ENCODE measurements around the gene CCDC92B. TPM values are rescaled to one million over a fixed set of nuclear protein-coding genes. Genes with fewer than 3 reads are reported as not detected.

The CCDC92B gene
- total RNA-seq, 1 experiment from 2014 or later, result 0.66 TPM

- H3K27me3 Mint-ChIP-seq (ENCODE audit: insufficient read depth, unreplicated experiment), result no peaks in the 10 kb centered on the region
- Histone ChIP-seq H3K27me3 (replicated peaks; ENCODE audit: control insufficient read depth, insufficient read depth, low read length) (no peaks in the 10 kb centered on the region), H3K36me3 (ENCODE audit: control insufficient read depth, insufficient read depth, low read length) (no peaks in the 10 kb centered on the region), H3K9me3 (no peaks in the 10 kb centered on the region), H3K4me1 (no peaks in the 10 kb centered on the region), H3K4me3 (ENCODE audit: low read depth, low read length) (no peak overlapping the region)
- ChIA-PET POLR2A (no interaction called here), CTCF (no interaction called here)
- H3K27ac Mint-ChIP-seq (ENCODE audit: unreplicated experiment), result no peak overlapping the region
- no TSS peak for BruUV-seq (replicated peaks)
- H3K4me3 Mint-ChIP-seq (ENCODE audit: unreplicated experiment), result no peak overlapping the region
- DNase-seq, result no peak
- H3K36me3 Mint-ChIP-seq (ENCODE audit: insufficient read depth, unreplicated experiment), result no peaks in the 10 kb centered on the region
- no peaks in the 10 kb centered on the region for H3K9me3 Mint-ChIP-seq (ENCODE audit: unreplicated experiment)
- TF ChIP-seq CTCF (IDR thresholded peaks at IDR 0.05; ENCODE audit: insufficient read depth in 1 of 2, low read depth in 1 of 2, low read length in 1 of 2, severe bottlenecking in 1 of 2, unreplicated experiment in 1 of 2), result no peak
- intact Hi-C loops (cut with micrococcal nuclease; ENCODE audit: unreplicated experiment), result no loop called here
- H3K4me1 Mint-ChIP-seq (ENCODE audit: low read depth, unreplicated experiment), result no peaks in the 10 kb centered on the region
These were observed 46.1 kb upstream of the CCDC92B start for GRCh38 chr17:2795441-2796163.

- no peaks in the 10 kb centered on the region for H3K36me3 Mint-ChIP-seq (ENCODE audit: insufficient read depth, unreplicated experiment)
- no peak for DNase-seq
- H3K27me3 ChIP-seq (replicated peaks; ENCODE audit: control insufficient read depth, insufficient read depth, low read length), result no peaks in the 10 kb centered on the region
- intact Hi-C loops (cut with micrococcal nuclease; ENCODE audit: unreplicated experiment), result no loop called here
- BruUV-seq (replicated peaks), result no TSS peak
- POLR2A ChIA-PET, result no interaction called here
- H3K4me3 Mint-ChIP-seq (ENCODE audit: unreplicated experiment), result no peak overlapping the region
- H3K4me3 ChIP-seq (ENCODE audit: low read depth, low read length), result no peak overlapping the region
- no peaks in the 10 kb centered on the region for H3K9me3 ChIP-seq
- no peak for TF ChIP-seq CTCF (IDR thresholded peaks at IDR 0.05; ENCODE audit: insufficient read depth in 1 of 2, low read depth in 1 of 2, low read length in 1 of 2, severe bottlenecking in 1 of 2, unreplicated experiment in 1 of 2)
- no peaks in the 10 kb centered on the region for H3K27me3 Mint-ChIP-seq (ENCODE audit: insufficient read depth, unreplicated experiment)
- H3K9me3 Mint-ChIP-seq (ENCODE audit: unreplicated experiment), result no peaks in the 10 kb centered on the region
- H3K27ac Mint-ChIP-seq (ENCODE audit: unreplicated experiment), result no peak overlapping the region
- H3K4me1 Mint-ChIP-seq (ENCODE audit: low read depth, unreplicated experiment), result no peaks in the 10 kb centered on the region
- CTCF ChIA-PET, result no interaction called here
- H3K4me1 ChIP-seq, result no peaks in the 10 kb centered on the region
- no peaks in the 10 kb centered on the region for H3K36me3 ChIP-seq (ENCODE audit: control insufficient read depth, insufficient read depth, low read length)
These were observed 44.8 kb upstream of the CCDC92B start for GRCh38 chr17:2794111-2794803.

- no peak for DNase-seq
- H3K27me3 Mint-ChIP-seq (ENCODE audit: insufficient read depth, unreplicated experiment), result no peaks in the 10 kb centered on the region
- H3K4me1 Mint-ChIP-seq (ENCODE audit: low read depth, unreplicated experiment), result no peaks in the 10 kb centered on the region
- intact Hi-C loops (cut with micrococcal nuclease; ENCODE audit: unreplicated experiment), result no loop called here
- no peaks in the 10 kb centered on the region for H3K9me3 Mint-ChIP-seq (ENCODE audit: unreplicated experiment)
- H3K27ac Mint-ChIP-seq (ENCODE audit: unreplicated experiment), result no peak overlapping the region
- H3K4me3 Mint-ChIP-seq (ENCODE audit: unreplicated experiment), result no peak overlapping the region
- no TSS peak for BruUV-seq (replicated peaks)
- H3K4me1 ChIP-seq, result no peaks in the 10 kb centered on the region
- H3K4me3 ChIP-seq (ENCODE audit: low read depth, low read length), result no peak overlapping the region
- H3K27me3 ChIP-seq (replicated peaks; ENCODE audit: control insufficient read depth, insufficient read depth, low read length), result no peaks in the 10 kb centered on the region
- POLR2A ChIA-PET, result no interaction called here
- no peaks in the 10 kb centered on the region for H3K9me3 ChIP-seq
- CTCF ChIA-PET, result no interaction called here
- H3K36me3 ChIP-seq (ENCODE audit: control insufficient read depth, insufficient read depth, low read length), result no peaks in the 10 kb centered on the region
- no peak for TF ChIP-seq CTCF (IDR thresholded peaks at IDR 0.05; ENCODE audit: insufficient read depth in 1 of 2, low read depth in 1 of 2, low read length in 1 of 2, severe bottlenecking in 1 of 2, unreplicated experiment in 1 of 2)
- H3K36me3 Mint-ChIP-seq (ENCODE audit: insufficient read depth, unreplicated experiment), result no peaks in the 10 kb centered on the region
These were observed 43.1 kb upstream of the CCDC92B start for GRCh38 chr17:2792366-2793169.

All from Caco-2 (cell line).